ENCODE data around the gene RNF186.

Gene RNF186

DNA sequence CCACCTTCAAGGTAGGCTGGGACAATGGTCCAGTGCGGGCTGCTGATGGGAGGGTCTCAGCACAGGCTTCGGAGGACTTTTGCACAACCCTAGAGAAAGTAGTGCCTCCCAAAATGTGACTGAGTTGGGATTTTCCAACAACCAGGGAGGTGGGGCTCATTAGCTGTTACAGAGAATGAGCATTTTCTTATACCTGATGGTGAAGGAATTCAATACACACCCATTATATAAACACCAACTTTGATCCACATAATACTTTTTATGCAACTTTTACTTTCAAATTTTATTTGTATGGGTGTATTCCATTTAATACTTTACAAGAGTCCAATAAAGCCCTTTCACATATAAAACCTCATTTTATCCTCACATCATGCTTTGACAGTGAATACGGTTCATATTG is 31.3 kb upstream of the RNF186 start:
- no peak for DNase-seq (ENCODE audit: low read depth)
- H3K4me3 ChIP-seq (ENCODE audit: low read depth, low read length) = no peak overlapping the region
- TF ChIP-seq POLR2A (IDR thresholded peaks at IDR 0.05; ENCODE audit: extremely low read depth, insufficient read length) (no peak), MYC (IDR thresholded peaks at IDR 0.05; ENCODE audit: low read depth, low read length) (no peak), CTCF (IDR thresholded peaks at IDR 0.05; ENCODE audit: low read depth, low read length) (no peak)
- TF ChIP-seq, protein P1, sequence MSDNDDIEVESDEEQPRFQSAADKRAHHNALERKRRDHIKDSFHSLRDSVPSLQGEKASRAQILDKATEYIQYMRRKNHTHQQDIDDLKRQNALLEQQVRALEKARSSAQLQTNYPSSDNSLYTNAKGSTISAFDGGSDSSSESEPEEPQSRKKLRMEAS (IDR thresholded peaks at IDR 0.05; ENCODE audit: low read depth, low read length) = no peak

- no peak overlapping the region for H3K4me3 ChIP-seq (ENCODE audit: low read depth, low read length)
- TF ChIP-seq POLR2A (IDR thresholded peaks at IDR 0.05; ENCODE audit: extremely low read depth, insufficient read length) = no peak
- DNase-seq (ENCODE audit: low read depth) = no peak
Observed at GRCh38 chr1:19845555-19845954, 30.5 kb upstream of the RNF186 start.

- no peak for DNase-seq (ENCODE audit: low read depth)
- TF ChIP-seq, protein P1 (IDR thresholded peaks at IDR 0.05; ENCODE audit: low read depth, low read length) = no peak
- TF ChIP-seq POLR2A (IDR thresholded peaks at IDR 0.05; ENCODE audit: extremely low read depth, insufficient read length) (no peak), CTCF (IDR thresholded peaks at IDR 0.05; ENCODE audit: low read depth, low read length) (no peak), MYC (IDR thresholded peaks at IDR 0.05; ENCODE audit: low read depth, low read length) (no peak)
- H3K4me3 ChIP-seq (ENCODE audit: low read depth, low read length) = no peak overlapping the region
Observed at GRCh38 chr1:19844731-19845495, 29.8 kb upstream of the RNF186 start.

DNA sequence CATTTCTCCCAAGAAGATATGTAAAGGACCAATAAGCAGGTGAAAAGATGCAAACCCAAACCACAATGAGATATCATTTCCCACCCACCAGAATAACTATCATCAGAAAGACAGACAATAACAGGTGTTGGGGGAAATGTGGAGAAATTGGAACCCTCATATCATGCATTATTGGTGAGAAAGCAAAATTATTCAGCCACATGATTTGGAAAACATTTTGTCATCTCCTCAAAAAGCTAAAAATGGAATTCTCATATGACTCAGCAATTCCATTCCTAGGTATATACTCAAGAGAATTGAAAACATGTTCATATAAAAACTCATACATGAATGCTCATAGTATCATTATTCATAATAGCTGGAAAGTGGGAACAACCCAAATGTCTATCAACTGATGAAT is 25.1 kb upstream of the RNF186 start:
- no peak overlapping the region for H3K4me3 ChIP-seq (ENCODE audit: low read depth, low read length)
- no peak for TF ChIP-seq CTCF (IDR thresholded peaks at IDR 0.05; ENCODE audit: low read depth, low read length)
- TF ChIP-seq MYC (IDR thresholded peaks at IDR 0.05; ENCODE audit: low read depth, low read length) = no peak
- TF ChIP-seq POLR2A (IDR thresholded peaks at IDR 0.05; ENCODE audit: extremely low read depth, insufficient read length) = no peak
- TF ChIP-seq, protein P1 (IDR thresholded peaks at IDR 0.05; ENCODE audit: low read depth, low read length) = no peak
- DNase-seq (ENCODE audit: low read depth) = no peak

- no peak for TF ChIP-seq POLR2A (IDR thresholded peaks at IDR 0.05; ENCODE audit: extremely low read depth, insufficient read length)
- TF ChIP-seq CTCF (IDR thresholded peaks at IDR 0.05; ENCODE audit: low read depth, low read length) = no peak
- no peak for TF ChIP-seq MYC (IDR thresholded peaks at IDR 0.05; ENCODE audit: low read depth, low read length)
- TF ChIP-seq, protein P1 (IDR thresholded peaks at IDR 0.05; ENCODE audit: low read depth, low read length) = no peak
Observed at GRCh38 chr1:19837866-19838265, 22.8 kb upstream of the RNF186 start.

DNA sequence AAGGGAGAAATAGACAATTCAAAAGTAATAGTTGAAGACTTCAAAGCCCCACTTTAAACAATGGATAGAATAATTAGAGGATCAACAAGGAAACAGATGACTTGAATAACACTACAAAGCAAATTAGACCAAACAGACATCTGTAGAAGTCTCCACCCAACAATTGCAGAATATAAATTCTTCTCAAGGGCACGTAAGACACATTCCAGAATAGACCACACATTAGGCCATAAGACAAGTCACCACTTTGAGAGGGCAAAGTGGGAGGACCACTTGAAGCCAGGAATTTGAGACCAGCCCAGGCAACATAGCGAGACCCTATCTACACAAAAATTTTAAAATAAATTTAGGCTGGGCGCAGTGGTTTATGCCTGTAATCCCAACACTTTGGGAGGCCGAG is 20.5 kb upstream of the RNF186 start:
- TF ChIP-seq, protein P1 (IDR thresholded peaks at IDR 0.05; ENCODE audit: low read depth, low read length) = no peak
- TF ChIP-seq CTCF (IDR thresholded peaks at IDR 0.05; ENCODE audit: low read depth, low read length) (no peak), MYC (IDR thresholded peaks at IDR 0.05; ENCODE audit: low read depth, low read length) (no peak), POLR2A (IDR thresholded peaks at IDR 0.05; ENCODE audit: extremely low read depth, insufficient read length) (no peak)
- no peak overlapping the region for H3K4me3 ChIP-seq (ENCODE audit: low read depth, low read length)
- DNase-seq (ENCODE audit: low read depth) = no peak

More at GRCh38 chr1:19837866-19838265, 22.8 kb upstream of the RNF186 start:
- DNase-seq (ENCODE audit: low read depth) = no peak
- H3K4me3 ChIP-seq (ENCODE audit: low read depth, low read length) = no peak overlapping the region
